GM18499 (cell line): ENCODE data around the gene CHMP2A.

Source experiments
- ATAC-seq: cut with Tn5 transposase; IDR thresholded peaks from one replicate; pipeline ENCODE4 v1.9.1; 2021; ENCODE audit warnings: moderate number of reproducible peaks; ENCODE audit not compliant: insufficient read depth, unreplicated experiment

The CHMP2A gene

GRCh38 chr19:58556622-58557220 is 1.8 kb upstream of the CHMP2A start:
- ATAC-seq, result no peak

- ATAC-seq, result no peak
Observed at GRCh38 chr19:58555920-58556621, 1.2 kb upstream of the CHMP2A start.

- no peak for ATAC-seq
Observed at GRCh38 chr19:58555369-58555885, 522 bp upstream of the CHMP2A start.

- no peak for ATAC-seq
Observed at GRCh38 chr19:58553799-58554493, 959 bp downstream of the CHMP2A start.

- no peak for ATAC-seq
Observed at GRCh38 chr19:58552655-58553054, 2.2 kb downstream of the CHMP2A start.

- ATAC-seq, result no peak
Observed at GRCh38 chr19:58551577-58552471, 3.1 kb downstream of the CHMP2A start.

GRCh38 chr19:58551123-58551497 is 3.8 kb downstream of the CHMP2A start:
- no peak for ATAC-seq

- ATAC-seq, result no peak
Observed at GRCh38 chr19:58550362-58551122, 4.4 kb downstream of the CHMP2A start.

GRCh38 chr19:58549664-58550361 is 5.1 kb downstream of the CHMP2A start:
- ATAC-seq, result no peak

GRCh38 chr19:58548859-58549663 is 5.8 kb downstream of the CHMP2A start:
- no peak for ATAC-seq

GRCh38 chr19:58547323-58548312 is 7.3 kb downstream of the CHMP2A start:
- ATAC-seq, result no peak

- ATAC-seq, result no peak
Observed at GRCh38 chr19:58546019-58546530, 8.8 kb downstream of the CHMP2A start.

- ATAC-seq, result no peak
Observed at GRCh38 chr19:58545286-58546018, 9.5 kb downstream of the CHMP2A start.

GRCh38 chr19:58544591-58545285 is 10.2 kb downstream of the CHMP2A start:
- ATAC-seq, result peak; percentile 24

GRCh38 chr19:58543826-58544590 is 10.9 kb downstream of the CHMP2A start, which contains the start of gene TRIM28:
Gene TRIM28 (plus strand): TSS chr19:58544064. CDS start chr19:58544758, 694 bp downstream.
- ATAC-seq, result peak; percentile 67
